HTR-8/SVneo (cell line): Measurements from ENCODE around the gene SMARCC2.
"Not testable (repeated sequence)": the region's sequence is repeated elsewhere in the genome, so short reads cannot be mapped to it uniquely, and the experiment has no call there.

Source experiments
- DNase-seq: peaks from one replicate; pipeline ENCODE4 v3.0.0; 2011; ENCODE audit warnings: low spot score, mixed read lengths; ENCODE audit not compliant: insufficient read length
- FAIRE-seq: peaks from 2 replicates; lab custom pipeline; 2011; peaks lifted over from hg19 to GRCh38; lab: Jason Lieb, UNC

Gene SMARCC2

DNA sequence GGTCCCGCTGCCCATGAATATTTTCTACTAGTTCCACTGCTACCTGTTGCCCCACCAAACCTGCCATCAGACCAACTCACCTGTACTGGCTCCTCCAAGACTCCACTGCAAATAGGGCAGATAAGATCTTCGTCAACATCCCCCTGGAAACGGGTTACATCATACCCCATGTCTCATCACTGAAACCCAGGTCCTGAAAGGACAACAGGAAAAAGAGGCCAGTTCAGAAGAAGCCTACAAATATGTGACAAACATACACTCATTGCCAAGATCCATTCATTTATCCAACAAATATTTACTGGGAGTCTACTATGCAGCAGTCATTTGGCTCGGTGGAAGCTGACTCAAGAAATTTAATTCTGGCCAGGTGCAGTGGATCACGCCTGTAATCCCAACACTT, 24.6 kb upstream of the SMARCC2 start:
- FAIRE-seq (no peak), DNase-seq (no peak)

DNA sequence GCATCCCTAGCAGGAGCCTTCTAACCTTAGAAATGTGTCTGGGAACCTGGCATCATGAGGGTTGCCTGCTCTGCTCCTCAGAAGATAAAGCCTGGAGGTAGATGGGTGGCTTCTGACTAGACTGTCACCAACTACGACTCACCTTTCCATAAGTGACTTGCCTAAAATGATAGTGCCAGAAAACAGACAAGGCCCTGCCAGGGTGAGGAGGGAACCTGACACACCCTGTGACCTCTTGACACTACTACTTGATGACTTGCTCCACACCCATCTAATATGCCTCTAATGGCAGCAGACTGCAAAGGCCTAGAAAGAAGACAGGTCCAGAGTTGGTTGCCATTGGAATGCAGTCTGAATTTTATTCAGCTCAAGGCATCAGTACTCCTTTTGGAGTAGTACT, 23.1 kb upstream of the SMARCC2 start:
- DNase-seq = no peak
- no peak for FAIRE-seq

DNA sequence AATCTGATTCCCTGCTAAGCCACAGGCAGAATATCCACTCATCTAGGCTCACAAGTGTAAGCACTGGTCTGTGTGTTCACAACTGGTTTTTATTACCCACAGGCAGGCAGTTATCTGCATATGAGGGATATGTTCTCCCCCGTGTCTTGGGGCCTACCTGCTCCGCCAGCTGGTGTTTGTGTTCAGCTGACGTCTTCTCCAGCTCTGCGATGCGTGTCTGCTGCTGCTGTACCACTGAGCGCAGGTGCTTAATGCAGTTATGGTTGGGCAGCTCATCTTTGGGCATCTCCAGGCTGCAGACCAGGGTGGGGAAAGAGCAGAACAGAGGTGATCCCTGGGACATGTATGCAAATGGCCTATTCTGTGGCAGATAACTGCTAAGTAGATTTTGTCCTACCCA, 18.7 kb upstream of the SMARCC2 start:
- no peak for DNase-seq
- no peak for FAIRE-seq

DNA sequence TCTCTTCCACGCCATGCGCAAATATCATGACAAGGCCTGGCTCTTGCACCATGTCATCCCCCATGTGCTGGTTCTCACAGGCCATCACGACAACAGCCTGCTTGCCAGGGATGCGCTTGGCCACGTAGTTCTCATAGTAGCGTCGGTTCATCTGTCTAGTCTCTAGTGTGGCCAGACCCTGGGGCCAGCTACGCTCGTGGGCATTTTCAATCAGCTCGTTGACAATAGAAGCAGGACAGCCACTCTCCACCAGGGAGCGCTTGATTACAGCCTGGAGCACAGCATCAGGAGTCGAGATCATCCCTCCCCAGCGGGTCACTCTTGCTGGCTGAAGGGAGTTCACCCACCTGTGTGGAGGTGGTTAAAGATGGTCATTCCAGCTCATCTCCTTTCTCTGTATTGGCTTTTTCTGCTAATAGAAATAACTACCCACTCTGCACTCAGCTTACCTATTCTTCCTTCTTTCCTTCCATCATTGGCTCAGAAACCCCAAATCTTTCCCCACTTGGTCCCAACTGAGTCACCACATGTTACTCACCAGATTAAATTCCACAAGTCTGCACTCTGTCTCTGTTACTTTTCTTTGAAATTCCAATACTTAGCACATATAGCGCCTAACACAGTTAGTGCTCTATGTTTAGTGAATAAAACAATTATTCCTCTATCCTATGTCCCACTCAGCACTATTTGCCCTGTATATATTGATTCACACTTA, 17.3 kb upstream of the SMARCC2 start:
- peak; percentile 41 for DNase-seq
- no peak for FAIRE-seq

DNA sequence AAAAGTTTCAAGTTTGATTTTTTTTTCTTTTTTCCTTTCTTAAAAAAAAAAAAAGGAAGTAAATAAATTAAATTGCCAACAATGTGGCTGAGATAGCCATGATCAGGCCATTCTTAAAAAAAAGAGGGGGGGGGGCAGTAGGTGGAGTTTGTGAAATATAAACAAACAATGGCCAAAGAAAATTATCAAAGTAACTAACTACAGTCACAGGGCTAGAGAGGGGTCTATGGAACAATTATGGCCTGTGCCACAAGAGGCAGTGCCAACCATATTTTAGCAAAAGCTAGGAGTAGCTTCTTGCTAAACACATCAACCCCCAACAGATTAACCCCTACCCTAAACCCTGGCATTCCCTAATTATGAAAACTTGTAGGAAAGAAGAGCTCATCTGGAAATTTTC, 16.2 kb upstream of the SMARCC2 start:
- FAIRE-seq (no peak), DNase-seq (no peak)

DNA sequence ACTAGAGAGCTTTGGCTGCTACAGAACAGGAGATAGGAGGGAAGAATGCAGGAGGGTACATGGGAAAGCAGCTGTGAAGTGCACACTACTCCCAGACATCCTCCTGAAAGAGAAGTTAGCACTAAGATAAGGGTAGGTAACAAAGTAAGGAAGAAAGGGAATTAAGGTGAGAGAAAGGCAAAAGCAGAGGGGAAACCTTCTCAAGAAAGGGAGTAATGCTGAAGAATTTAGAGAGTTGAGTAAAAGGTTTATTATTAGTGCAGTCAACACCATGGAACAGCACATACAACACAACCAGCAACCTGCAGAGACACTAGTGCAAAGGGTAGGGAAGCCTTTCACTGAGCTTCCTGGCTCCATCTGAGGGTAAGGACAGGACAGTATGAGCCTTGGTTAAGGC, 15.0 kb upstream of the SMARCC2 start:
- FAIRE-seq (no peak), DNase-seq (no peak)

DNA sequence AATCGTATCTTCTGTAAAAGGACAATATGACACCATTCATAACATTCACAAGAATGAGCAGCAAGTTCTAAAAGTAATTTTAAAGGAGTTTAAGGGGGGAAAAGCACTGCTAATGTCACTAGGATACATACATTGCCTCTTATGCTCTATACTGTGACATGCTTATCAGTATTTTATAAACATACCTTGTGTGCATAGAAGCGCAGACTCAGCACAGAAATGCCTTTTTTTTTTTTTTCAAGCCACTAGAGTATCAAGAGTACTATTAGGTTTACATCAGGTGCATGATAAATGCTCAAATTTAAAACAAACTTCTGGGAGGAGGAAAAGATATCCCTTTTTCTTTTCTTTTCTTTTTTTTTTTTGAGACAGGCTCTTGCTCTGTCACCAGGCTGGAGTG, 13.6 kb upstream of the SMARCC2 start:
- FAIRE-seq (no peak), DNase-seq (no peak)

DNA sequence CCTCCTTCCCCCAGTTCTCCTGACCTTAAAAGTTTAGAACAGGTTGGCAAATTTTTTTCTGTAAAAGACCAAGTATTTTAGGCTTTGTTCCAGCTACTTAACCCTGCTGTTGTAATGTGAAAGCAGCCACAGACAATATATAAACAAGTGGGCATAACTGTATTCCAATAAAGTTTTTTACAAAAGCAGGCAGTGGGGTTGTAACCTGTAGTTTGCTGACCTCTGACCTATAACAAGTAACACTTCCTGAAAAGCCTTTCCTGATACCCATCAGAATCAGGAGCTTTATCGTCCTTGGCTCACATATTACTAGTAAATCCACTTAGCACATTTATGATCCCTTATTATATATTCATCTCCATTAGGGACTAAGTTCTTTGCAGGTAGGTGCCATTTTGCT, 13.1 kb upstream of the SMARCC2 start:
- FAIRE-seq = no peak
- no peak for DNase-seq

DNA sequence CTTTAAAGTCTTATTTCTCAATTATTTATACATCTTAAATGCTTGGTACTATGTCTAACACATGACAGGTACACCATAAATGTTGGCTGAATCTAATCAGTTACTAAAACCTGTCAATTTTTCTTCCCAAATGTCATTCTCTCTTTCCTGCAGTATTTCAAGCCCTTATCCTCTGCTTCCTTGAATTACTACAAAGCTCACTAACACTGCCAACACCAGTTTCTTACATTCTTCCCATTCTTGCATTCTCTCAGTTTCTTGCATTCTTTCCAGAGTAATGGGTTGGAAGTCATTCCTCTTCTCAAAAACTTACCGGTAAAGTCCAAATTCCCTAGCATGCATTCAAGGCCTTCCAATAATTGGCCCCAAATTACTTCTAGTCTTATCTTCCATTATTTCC, 9.6 kb upstream of the SMARCC2 start:
- no peak for FAIRE-seq
- no peak for DNase-seq

DNA sequence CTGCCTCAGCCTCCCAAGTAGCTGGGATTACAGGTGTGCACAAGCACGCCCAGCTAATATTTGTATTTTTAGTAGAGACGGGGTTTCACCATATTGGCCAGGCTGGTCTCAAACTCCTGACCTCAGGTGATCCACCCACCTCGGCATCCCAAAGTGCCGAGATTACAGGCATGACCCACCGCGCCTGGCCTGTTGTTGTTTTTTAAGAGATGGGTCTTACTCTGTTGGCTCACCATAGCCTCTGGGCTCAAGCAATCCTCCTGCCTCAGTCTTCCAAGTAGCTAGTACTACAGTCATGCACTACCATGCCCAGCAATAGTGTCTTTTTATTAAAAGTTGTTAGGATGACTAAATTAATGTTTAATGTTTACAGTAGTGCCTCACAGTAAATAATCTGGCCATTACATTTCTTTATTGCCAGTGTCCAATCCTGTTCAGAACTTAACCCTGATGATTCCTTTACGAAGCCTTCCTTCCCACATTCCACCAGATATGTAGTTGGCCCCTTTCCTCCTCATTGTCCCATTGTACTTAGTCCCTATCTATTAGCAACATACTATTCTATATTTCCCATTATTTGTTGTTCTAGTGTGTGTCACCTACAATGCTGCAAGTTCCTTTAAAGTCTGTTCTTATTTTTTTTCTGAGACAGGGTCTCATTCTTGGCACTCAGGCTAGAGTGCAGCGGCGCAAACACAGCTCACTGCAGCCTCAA, 8.8 kb upstream of the SMARCC2 start:
- FAIRE-seq = no peak

DNA sequence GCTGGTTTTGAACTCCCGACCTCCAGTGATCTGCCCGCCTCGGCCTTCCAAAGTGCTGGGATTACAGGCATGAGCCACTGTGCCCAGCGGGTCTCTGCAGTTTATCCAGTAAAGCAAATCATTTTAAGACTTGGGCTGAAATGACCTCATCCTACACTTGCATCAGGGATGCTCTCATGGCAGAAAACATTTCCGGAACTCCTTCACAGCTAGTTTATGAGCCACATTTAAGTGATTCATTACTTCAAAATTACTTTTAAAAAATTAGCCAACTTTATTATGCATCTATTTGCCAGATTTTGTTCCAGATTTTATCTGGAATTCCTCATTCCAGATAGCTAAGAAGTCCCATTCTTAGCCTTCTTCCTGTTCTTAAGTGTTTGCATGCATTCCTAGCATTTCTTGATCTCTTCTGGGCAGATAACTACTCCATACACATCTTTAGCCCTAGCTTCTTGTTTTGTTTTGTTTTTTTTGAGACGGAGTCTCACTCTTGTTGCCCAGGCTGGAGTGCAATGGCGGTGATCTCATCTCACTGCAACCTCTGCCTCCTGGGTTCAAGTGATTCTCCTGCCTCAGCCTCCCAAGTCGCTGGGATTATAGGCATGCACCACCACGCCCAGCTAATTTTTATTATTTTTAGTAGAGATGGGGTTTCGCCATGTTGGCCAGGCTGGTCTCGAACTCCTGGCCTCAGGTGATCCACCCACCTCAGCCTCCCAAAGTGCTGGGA, 7.7 kb upstream of the SMARCC2 start:
- not testable (repeated sequence) for FAIRE-seq
- peak; percentile 74 for DNase-seq

More for the DNA sequence above, 8.8 kb upstream of the SMARCC2 start:
- no peak for DNase-seq

DNA sequence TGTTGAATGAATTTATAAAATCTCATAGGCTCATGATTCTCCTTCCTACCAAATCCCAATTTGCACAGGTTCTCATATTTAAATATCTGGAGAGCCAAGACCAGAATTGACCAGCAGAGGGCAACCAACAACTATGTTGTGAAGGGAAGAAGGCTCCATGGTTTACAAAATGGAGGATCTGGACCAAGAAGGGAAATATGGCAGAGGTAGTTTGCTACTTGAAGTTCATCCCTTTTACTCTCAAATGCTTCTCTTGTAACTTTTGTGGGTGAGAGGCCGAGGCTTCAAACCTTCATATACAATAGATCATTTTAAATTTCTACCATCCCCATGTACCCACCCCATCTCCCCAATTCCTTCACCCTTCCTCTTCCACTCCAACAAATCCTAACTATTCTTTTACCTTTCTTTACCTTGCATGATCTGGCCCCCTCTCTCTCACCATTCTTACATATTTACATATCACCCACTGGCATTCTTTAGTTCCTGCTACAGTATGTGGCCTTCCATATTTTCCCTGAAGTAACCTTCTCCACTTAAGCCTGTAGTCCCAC, 3.8 kb upstream of the SMARCC2 start:
- FAIRE-seq (no peak), DNase-seq (peak; percentile 67)

DNA sequence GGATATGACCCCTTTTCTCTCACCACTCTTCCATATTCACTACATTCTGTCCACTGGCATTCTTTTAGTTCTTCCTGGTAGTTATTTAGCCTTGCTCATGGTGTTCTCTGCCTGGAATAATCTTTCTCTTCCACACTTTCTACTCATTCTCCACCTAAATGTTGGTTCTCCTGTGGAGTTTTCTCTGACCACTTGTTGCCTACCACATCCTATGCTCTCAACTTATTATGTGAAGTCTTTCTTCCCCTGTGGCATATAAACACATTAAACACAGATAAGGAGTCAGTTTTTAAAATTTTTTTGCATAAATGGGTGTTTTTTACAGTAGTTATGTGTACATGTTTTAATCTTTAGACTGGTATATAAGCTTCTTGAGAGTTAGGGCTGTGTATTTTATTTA, 3.3 kb upstream of the SMARCC2 start:
- DNase-seq (no peak), FAIRE-seq (no peak)

DNA sequence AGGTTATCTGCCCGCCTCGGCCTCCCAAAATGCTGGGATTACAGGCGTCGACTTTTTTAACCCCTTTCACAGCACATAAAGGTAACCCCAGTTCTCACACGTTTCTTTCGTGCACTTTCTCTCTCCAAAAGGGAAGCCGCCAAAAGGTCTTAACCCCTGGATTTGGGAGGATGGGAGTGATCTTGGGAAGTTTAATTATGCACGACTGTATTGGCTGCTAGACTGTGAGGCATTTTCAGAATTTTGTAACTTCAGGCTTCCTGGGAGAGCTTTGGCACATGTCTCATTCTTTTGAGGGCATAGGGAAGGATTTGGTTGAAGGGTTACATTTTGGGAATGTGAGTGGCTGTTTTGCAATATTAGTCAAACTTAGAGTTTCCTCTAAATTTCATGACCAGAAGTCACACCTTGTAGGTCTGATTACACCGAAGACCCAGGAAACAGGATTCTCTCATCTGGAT, 1.4 kb upstream of the SMARCC2 start:
- no peak for FAIRE-seq
- DNase-seq = no peak

DNA sequence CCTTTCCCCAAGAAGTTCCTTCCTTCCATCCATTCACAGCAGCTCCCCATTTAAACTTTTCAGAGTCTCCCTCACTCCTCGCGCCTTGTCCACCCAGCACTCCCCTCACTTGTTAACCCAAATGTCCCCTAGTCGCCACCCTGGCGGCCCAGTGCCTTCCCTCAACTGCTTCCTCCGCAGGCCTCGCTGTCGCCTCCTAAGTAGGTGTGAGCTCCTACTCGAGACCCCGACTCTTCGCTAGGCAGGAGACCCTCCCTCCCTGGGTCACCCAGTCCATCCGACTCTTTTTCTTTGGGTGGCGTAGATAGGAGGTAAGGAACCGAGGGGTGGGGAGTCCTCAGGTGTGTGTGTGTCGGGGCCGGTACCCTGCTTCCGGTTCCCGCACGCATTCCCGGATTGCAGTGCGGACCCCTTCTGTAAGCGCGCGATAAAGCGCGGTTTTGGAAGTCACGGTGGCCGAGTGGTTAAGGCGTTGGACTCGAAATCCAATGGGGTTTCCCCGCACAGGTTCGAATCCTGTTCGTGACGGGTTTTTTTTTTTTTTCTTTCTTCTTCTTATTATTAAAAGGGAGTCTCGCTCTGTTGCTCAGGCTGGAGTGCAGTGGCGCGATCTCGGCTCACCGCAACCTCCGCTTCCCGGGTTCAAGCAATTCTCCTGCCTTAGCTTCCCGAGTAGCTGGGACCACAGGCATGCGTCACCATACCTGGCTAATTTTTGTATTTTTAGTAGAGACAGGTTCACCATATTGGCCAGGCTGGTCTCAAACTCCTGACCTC, 823 bp upstream of the SMARCC2 start:
- DNase-seq = peak; percentile 69
- no peak for FAIRE-seq

DNA sequence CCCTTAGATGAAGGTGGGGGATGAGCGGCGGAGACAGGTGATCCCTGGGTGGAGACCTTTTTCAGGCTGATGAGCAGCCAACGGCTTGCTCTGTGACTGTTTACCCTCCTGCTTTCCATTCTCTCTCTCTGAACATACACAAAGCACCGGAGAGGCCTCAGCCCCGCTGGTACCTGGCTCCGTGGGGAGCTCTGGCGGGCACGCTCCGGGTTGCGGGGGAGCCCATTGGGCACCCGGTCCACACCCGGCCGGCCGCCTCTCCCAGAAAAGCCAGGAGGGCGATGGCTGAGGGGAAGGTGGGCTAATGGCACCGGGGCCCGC, 545 bp downstream of the SMARCC2 start:
- FAIRE-seq (no peak), DNase-seq (no peak)

DNA sequence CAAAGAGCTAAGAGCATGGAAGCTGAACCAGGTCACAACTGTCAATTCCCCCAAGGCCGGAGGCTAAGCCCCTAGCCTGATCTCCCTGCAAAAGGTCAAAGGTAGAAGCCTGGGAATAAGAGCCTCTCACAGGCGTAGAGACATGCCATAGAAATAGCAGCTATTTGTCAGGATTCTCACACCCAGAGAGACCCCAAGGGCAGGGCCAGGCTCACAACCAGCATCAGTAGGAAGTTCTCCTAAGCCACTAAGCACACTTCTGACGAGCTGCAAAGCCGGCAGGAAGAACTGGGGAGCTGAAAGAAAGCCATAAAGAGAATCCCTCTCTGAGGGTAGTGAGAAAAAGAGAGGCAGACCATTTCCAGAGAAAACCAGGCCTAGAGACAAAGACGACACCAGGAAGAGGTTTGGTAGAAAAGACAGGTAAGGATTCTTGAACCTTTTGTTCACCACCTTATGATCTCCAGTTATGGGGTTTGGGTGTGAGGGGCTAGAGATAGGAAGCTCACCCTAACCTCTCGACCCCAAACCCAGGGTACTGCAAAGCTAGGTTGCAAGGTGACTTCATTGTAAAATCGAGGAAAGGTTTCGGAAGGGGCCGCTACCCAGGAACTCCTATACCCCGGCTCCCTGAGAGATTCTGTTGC, 1.0 kb downstream of the SMARCC2 start:
- FAIRE-seq (no peak), DNase-seq (no peak)

DNA sequence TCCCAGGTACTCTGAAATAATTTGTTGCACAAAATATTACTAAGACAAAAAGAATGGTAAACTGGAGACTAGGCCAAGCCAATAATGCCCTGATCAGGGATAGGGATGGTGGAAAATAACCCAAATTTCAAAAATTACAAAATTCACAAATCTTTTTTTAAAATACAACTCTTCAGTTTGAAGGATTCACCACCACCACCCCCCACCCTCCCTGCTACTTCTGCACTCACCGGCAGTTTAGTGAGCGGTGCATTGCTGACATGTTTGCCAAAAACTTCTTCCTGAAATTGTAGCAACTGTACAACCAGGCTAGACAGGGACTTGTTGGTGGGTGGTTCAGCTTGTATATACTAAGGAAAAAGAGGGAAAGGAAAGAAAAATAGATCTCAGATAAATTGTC, 2.3 kb downstream of the SMARCC2 start:
- FAIRE-seq (no peak), DNase-seq (no peak)

DNA sequence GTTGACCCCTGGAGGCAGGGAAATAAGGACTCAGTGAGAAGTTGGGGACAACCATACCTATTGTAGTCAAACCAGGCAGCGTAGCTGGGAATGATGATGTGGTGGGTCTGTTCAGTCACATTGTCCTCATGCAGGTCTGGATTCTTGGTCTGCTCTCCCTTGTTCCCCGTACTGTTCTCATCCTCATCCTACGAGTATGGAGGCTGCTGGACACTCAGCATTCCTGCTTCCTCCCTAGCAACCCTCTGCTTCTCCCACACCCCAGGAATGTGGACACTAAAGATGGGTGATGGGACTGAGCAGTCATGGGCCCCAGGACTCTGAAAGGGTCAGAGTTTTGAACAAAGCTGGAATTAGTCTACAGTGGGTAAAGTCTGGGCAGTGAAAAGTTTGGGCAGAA, 10.9 kb downstream of the SMARCC2 start:
- no peak for FAIRE-seq
- DNase-seq = no peak

DNA sequence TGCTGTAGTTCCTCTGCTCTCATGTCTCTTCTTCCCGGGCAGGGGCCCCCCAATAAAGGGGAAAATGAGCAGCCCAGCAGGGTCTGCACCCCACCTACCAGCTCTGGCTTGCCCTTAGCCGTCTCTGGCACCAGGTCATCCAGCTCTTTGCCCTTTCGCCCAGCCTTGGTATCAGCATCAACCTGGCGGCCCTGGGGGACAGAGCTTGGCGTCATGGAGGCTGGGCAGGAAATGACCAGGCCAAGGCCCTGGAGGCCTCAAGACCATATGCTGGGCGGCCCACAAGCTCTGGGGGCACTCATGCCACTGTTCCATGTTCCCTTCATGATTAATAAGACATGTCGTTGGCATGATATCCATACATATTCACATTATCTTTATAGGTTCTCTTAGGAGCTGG, 16.4 kb downstream of the SMARCC2 start:
- no peak for FAIRE-seq
- DNase-seq = no peak
